Activated CD4-positive, alpha-beta T cell treated with anti-CD3 and anti-CD28 coated beads for 4 hours (primary cell): ENCODE data around the gene KRTAP10-6.
"Not testable (repeated sequence)": the region's sequence is repeated elsewhere in the genome, so short reads cannot be mapped to it uniquely, and the experiment has no call there.

Experiments used
- DNase-seq, 2 donors: peaks; one replicate each; pipeline ENCODE4 v3.0.0-alpha.2; 2020

KRTAP10-6 gene

GRCh38 chr21:44575307-44576024 is 16.8 kb downstream of the KRTAP10-6 start:
- no peak for DNase-seq

DNA sequence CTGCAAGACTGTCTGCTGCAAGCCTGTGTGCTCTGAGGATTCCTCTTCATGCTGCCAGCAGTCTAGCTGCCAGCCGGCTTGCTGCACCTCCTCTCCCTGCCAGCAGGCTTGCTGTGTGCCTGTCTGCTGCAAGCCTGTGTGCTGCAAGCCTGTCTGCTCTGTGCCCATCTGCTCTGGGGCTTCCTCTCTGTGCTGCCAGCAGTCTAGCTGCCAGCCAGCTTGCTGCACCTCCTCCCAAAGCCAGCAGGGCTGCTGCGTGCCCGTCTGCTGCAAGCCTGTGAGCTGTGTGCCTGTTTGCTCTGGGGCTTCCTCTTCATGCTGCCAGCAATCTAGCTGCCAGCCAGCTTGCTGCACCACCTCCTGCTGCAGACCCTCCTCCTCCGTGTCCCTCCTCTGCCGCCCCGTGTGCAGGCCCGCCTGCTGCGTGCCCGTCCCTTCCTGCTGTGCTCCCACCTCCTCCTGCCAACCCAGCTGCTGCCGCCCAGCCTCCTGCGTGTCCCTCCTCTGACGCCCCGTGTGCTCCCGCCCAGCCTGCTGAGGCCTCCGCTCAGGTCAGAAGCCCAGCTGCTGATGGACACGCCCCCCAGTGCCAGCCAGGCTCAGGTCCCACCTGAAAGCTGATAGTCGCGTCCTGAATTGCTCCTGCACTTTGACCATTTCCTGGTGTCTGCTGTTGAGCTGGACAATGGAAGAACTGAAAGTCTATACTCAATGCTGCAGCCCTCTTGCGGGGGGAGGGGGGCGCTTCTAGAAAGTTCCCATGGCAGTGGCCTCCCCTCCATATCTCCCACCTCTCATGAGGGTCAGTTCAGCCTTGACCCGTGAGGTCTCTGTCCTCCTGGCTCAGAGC is 17.6 kb downstream of the KRTAP10-6 start:
- DNase-seq: no peak

- not testable (repeated sequence) for DNase-seq
Measured at GRCh38 chr21:44573630-44574456, 18.5 kb downstream of the KRTAP10-6 start, which contains the start of gene KRTAP10-4. TSS of gene KRTAP10-4 (plus strand) at chr21:44573729. CDS start at chr21:44573759, 30 bp downstream.

- DNase-seq: no peak
Measured at GRCh38 chr21:44572959-44573583, 19.2 kb downstream of the KRTAP10-6 start.

- DNase-seq: no peak
Measured at GRCh38 chr21:44571844-44572782, 20.2 kb downstream of the KRTAP10-6 start.

DNA sequence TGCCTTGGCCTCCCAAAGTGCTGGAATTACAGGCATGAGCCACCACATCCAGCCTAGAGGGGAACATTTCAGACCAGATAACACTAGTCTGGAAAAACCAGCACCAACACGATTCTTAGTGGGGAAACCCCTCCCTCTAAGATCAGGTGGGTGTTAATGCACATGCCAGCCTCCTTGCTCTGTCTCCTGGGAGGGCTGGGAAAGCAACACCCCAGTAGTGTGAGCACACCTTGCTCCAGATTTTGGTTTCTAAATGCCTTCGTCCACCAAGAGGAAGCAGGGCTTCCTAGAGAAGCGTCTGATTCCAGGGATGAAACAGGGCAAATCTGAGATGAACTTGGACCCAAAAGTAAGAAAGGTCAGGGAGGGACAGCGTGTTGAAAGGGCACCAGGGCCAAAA is 21.0 kb downstream of the KRTAP10-6 start:
- no peak for DNase-seq

DNA sequence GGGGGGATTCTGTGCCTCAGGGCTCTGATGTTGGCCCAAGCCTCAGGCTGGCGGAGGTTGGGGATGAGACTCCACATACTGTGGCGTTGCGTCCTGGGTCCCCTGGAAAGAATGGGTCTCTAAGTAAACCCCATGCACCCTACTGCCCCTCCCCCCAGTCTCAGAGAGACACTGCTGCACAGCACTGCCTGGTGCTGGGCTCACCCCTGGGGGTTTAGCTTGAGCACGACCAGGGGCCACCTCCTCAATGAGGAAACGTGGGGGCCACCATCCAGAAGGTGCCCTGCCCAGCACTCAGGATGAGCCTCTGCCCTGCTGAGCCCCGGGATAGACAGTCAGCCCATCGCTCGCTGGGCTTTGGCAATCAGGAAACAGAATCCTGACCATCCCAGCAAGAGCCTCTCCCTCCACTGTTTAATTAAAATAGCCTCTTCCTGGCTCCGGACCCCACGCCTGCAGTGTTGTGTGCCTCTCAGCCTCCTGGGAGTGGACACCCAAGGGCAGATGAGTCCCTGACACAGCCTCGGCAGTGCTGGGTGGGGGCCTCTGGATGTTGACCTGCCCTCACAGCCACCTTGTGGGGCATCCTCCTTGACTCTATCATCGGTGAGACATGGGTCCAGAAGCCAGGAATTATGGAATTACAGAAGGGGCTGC is 22.3 kb downstream of the KRTAP10-6 start:
- DNase-seq: no peak

DNA sequence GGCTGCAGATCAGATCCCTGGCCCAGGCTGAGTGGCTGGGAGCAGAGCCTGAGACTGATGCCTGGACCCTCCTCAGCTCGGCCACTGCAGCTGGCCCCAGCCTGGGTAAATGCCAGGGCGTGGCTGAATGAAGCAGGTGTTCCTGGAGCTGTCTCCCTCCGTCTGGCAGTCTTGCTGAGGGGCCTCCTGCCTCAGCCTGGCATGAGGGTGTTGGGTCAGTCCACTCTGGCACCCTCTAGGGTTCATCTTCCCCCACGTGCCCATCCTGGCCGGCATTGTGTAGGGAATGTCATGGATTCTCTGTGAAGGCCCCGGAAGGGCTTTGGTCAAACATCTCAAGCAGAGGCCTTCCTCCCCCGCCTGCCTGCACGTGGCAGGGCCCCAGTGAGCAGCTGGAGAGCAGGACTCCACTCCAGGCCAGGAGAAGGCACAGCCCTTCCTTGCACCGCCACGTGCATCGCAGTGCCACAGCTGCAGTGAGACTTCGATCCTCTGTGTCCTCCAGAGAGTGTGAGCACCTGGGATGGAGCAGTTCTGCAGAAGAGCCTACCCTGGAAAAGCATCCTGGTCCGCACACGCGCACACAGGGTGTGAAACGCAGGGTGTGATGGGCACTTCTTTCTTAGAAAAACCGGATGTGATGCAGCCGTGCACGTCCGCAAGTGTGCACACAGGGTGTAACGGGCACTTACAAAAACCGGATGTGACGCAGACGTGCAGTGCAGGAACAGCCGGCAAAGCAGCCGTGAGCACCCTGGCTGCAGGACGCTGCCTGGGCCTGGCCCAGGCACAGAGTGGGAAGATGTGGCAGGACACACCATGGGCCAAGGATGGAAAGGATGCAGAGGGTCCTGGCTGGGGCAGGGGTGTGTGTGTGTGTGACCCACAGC is 23.4 kb downstream of the KRTAP10-6 start:
- no peak for DNase-seq

DNA sequence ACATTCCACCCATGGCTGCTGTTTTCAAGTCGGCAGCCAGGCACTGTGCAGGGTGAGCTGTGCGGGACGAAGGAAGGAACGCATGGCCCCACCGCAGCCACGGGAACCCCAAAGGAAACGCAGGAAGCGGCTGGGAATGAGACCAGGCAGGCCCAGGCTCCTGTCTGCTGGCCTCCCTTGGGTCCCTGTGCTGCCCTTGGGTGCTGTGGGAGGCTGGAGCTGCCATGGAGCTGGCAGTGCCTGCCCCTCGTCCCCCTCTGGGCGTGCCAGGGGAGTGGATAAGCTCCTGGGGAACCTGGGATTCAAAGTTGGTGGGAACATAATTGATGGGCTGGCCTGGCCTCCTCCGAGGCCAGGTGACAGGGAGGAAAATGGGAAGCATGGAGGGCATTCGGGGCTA is 24.0 kb downstream of the KRTAP10-6 start:
- DNase-seq: no peak

GRCh38 chr21:44567481-44568171 is 24.7 kb downstream of the KRTAP10-6 start:
- DNase-seq: no peak

GRCh38 chr21:44566403-44566802 is 25.9 kb downstream of the KRTAP10-6 start:
- no peak for DNase-seq

GRCh38 chr21:44564886-44565598 is 27.3 kb downstream of the KRTAP10-6 start:
- no peak for DNase-seq

- DNase-seq: no peak
Measured at GRCh38 chr21:44564099-44564498, 28.2 kb downstream of the KRTAP10-6 start.

DNA sequence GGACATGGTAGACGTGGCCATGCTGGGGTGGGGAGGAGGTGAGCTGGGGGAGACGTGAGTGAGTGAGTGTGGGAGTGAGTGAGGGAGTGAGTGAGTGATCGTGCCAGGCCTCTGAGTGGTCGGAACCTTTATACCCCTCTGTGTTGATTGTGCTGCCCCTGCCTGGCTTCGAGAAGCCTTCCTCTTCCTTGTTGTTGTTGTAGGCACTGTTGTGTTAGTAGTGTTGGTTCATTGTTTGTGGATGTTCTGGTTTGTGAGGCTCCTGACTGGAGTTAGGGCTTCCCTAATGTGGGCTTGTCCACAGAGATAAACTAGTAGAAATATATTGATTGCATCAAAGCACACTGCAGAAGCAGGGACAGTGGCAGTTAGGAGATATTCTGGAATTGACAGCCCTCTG is 33.6 kb downstream of the KRTAP10-6 start, which contains the start of gene KRTAP10-3:
Gene KRTAP10-3 (minus strand): TSS at position 101 of the 400 bp plus-strand sequence. CDS start 80 bp downstream, at position 21.
- DNase-seq: no peak

GRCh38 chr21:44558329-44558675 is 34.0 kb downstream of the KRTAP10-6 start:
- not testable (repeated sequence) for DNase-seq

DNA sequence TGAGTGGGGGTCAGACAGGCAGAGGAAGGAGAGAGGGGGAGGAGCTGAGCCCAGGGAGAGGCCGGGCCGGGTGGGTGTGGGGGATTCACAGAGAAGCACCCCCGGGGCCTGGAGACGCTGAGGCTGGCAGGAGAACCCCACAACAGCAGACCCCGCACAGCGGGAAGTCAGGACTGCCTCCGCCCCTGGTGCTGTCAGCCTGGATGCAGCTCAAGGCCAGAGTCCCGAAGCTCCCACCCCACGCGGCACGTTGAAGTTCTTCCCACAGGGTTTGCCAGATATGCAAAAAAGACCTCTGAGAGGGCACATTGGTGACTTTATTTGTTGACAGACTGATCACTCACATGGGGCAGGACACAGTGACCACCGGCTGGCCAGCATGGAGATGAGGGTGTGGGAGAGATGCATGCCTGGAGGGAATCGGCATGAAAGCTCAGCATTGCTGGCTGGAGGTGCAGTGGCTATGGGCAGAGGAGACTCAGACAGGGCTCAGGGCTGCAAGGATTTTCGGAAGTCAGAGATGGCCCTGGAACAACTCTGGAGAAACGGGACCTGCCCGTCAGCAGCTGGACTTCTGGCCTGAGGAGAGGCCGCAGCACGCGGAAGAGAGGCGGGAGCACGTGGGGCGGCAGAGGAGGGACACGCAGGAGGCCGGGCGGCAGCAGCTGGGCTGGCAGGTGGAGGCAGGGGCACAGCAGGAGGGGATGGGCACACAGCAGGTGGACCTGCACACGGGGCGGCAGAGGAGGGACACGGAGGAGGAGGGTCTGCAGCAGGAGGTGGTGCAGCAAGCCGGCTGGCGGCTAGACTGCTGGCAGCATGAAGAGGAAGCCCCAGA is 34.6 kb downstream of the KRTAP10-6 start:
- DNase-seq: no peak

- DNase-seq: no peak
Measured at GRCh38 chr21:44556879-44557278, 35.4 kb downstream of the KRTAP10-6 start.
